Measurements from ENCODE around the gene CDH4. TPM values are rescaled to one million over a fixed set of nuclear protein-coding genes. Genes with fewer than 3 reads are reported as not detected.

CDH4 gene
- total RNA-seq, 1 experiment from 2014 or later, result not detected

- H3K27me3 ChIP-seq (ENCODE audit: control insufficient read depth, insufficient read depth, low read length), result no peaks in the 10 kb centered on the region
- in situ Hi-C loops (cut with HindIII; ENCODE audit: low pct_unique_long_range_greater_than_20kb, low sequenced_read_pairs) (no loop called here), intact Hi-C loops (cut with micrococcal nuclease; ENCODE audit: unreplicated experiment) (no loop called here)
- H3K9me3 ChIP-seq (ENCODE audit: control insufficient read depth, insufficient read depth, low read depth, low read length), result no peaks in the 10 kb centered on the region
- H3K27ac ChIP-seq (ENCODE audit: low read length), result no peak overlapping the region
- no TSS peak for BruUV-seq (replicated peaks)
- no peaks in the 10 kb centered on the region; the same call in 1 of the 2 replicates for H3K36me3 ChIP-seq (ENCODE audit: control insufficient read depth, insufficient read depth, low read length)
- ChIA-PET CTCF (no interaction called here), POLR2A (no interaction called here)
- no peak for TF ChIP-seq SIN3A (IDR thresholded peaks at IDR 0.05; ENCODE audit: borderline replicate concordance, insufficient read depth, low read depth, low read length)
- no peak for TF ChIP-seq REST (IDR thresholded peaks at IDR 0.05; ENCODE audit: insufficient read depth in 1 of 2, low read depth in 2 of 2, low read length in 1 of 2)
- TF ChIP-seq TCF7L2 (IDR thresholded peaks at IDR 0.05; ENCODE audit: low read depth, low read length), result no peak
- TF ChIP-seq CTCF (IDR thresholded peaks at IDR 0.05), result no peak
- TF ChIP-seq POLR2AphosphoS5 (IDR thresholded peaks at IDR 0.05; ENCODE audit: low read depth, low read length), result no peak
- no peak for DNase-seq (ENCODE audit: low read depth, low spot score)
- ATAC-seq, result no peak
- no peak overlapping the region for H3K4me3 ChIP-seq (ENCODE audit: low read depth in 2 of 2, low read length in 2 of 2)
- no peaks in the 10 kb centered on the region; the same call in 1 of the 2 replicates for H3K4me1 ChIP-seq (ENCODE audit: control insufficient read depth, insufficient read depth, low read length)
Observed at GRCh38 chr20:61976644-61977418, 724.8 kb downstream of the CDH4 start.

- no TSS peak for BruUV-seq (replicated peaks)
- Histone ChIP-seq H3K4me3 (ENCODE audit: low read depth in 2 of 2, low read length in 2 of 2) (no peak overlapping the region), H3K9me3 (ENCODE audit: control insufficient read depth, insufficient read depth, low read depth, low read length) (no peaks in the 10 kb centered on the region), H3K27me3 (ENCODE audit: control insufficient read depth, insufficient read depth, low read length) (no peaks in the 10 kb centered on the region), H3K27ac (ENCODE audit: low read length) (no peak overlapping the region), H3K4me1 (ENCODE audit: control insufficient read depth, insufficient read depth, low read length) (no peaks in the 10 kb centered on the region; the same call in 1 of the 2 replicates), H3K36me3 (ENCODE audit: control insufficient read depth, insufficient read depth, low read length) (no peaks in the 10 kb centered on the region)
- no peak for DNase-seq (ENCODE audit: low read depth, low spot score)
- ChIA-PET CTCF (no interaction called here), POLR2A (no interaction called here)
- in situ Hi-C loops (cut with HindIII; ENCODE audit: low pct_unique_long_range_greater_than_20kb, low sequenced_read_pairs) (no loop called here), intact Hi-C loops (cut with micrococcal nuclease; ENCODE audit: unreplicated experiment) (no loop called here)
- TF ChIP-seq CTCF (IDR thresholded peaks at IDR 0.05) (no peak), SIN3A (IDR thresholded peaks at IDR 0.05; ENCODE audit: borderline replicate concordance, insufficient read depth, low read depth, low read length) (no peak), REST (IDR thresholded peaks at IDR 0.05; ENCODE audit: insufficient read depth in 1 of 2, low read depth in 2 of 2, low read length in 1 of 2) (no peak), TCF7L2 (IDR thresholded peaks at IDR 0.05; ENCODE audit: low read depth, low read length) (no peak), POLR2AphosphoS5 (IDR thresholded peaks at IDR 0.05; ENCODE audit: low read depth, low read length) (no peak)
- ATAC-seq, result no peak
Observed at GRCh38 chr20:61977419-61977786, 725.3 kb downstream of the CDH4 start.
